Measurements from ENCODE around the gene PLCD3. TPM values are rescaled to one million over a fixed set of nuclear protein-coding genes. Genes with fewer than 3 reads are reported as not detected.

Gene PLCD3
- total and polyA plus RNA-seq, 2 of the 13 experiments (the other 11 are each of a cell fraction or from before 2014, with no cell fraction given): 11.3 to 39.1 TPM

- POLR2A ChIA-PET: interaction anchor here (3.3 to 7.1 kb wide), 2 partner anchors 12 to 24 kb away, joined by 48 to 217 read pairs; partner anchors contain the start of genes HEXIM1 and HEXIM2
- H2AFZ ChIP-seq (ENCODE audit: low read length): no peak overlapping the region
- peaks cover 2 to 5% of the 10 kb centered on the region in 2 experiments; a peak in 4 of 5 replicates for H3K36me3 ChIP-seq (replicated peaks in 1 of 2; ENCODE audit: control insufficient read depth in 1 of 2, insufficient read depth in 2 of 2, low read length in 2 of 2)
- CTCF ChIA-PET (ENCODE audit: low intra/inter-chr PET ratio, low total read pairs): no interaction called here
- TF ChIP-seq JUN (CRISPR knock-in tag; IDR thresholded peaks at IDR 0.05) (0 out of 2 replicates have a peak, but pooled peaks have one; percentile 35), ZFY (CRISPR knock-in tag; IDR thresholded peaks at IDR 0.05) (0 out of 2 replicates have a peak, but pooled peaks have one; percentile 12), HNRNPL (IDR thresholded peaks at IDR 0.05; ENCODE audit: low read depth, low read length) (0 out of 2 replicates have a peak, but pooled peaks have one; percentile 22), ZNF704 (CRISPR knock-in tag; IDR thresholded peaks at IDR 0.05; ENCODE audit: borderline replicate concordance) (no peak), AGO2 (optimal IDR thresholded peaks at IDR 0.05; ENCODE audit: low read depth, low read length) (peak; percentile 24), HIC2 (CRISPR knock-in tag; IDR thresholded peaks at IDR 0.05; ENCODE audit: low read depth) (0 out of 2 replicates have a peak, but pooled peaks have one; percentile 20), ZNF431 (CRISPR knock-in tag; IDR thresholded peaks at IDR 0.05; ENCODE audit: borderline replicate concordance, low read depth) (no peak)
- no peak overlapping the region for H3K27ac ChIP-seq (ENCODE audit: extremely low read length, insufficient read depth, low read length)
- peaks cover 16% of the 10 kb centered on the region for H3K79me2 ChIP-seq (ENCODE audit: insufficient read depth, low read length)
- no peak overlapping the region for H3K4me3 ChIP-seq (replicated peaks in 1 of 3; ENCODE audit: insufficient read depth in 1 of 3, low read depth in 2 of 3, low read length in 3 of 3)
- WGBS (ENCODE audit: low lambda C conversion rate): 94% methylated on average over 10 of the region's 11 CpGs
- H3K9ac ChIP-seq (ENCODE audit: insufficient read depth, low read depth, low read length): no peak overlapping the region
- peaks cover 28% of the 10 kb centered on the region for H3K4me1 ChIP-seq (ENCODE audit: insufficient read depth, low read length)
- FAIRE-seq (no peak), ATAC-seq (no peak), DNase-seq (ENCODE audit: low spot score) (no peak)
- no peaks in the 10 kb centered on the region for H3K9me3 ChIP-seq (ENCODE audit: low read length)
- H3K27me3 ChIP-seq (ENCODE audit: control insufficient read depth in 1 of 2, insufficient read depth in 2 of 2, low read length in 2 of 2): no peaks in the 10 kb centered on the region
- no peak overlapping the region for H3K4me2 ChIP-seq (ENCODE audit: low read depth, low read length)
- intact Hi-C loops (cut with micrococcal nuclease; ENCODE audit: unreplicated experiment): loop anchor here (5.0 kb wide), 1 partner anchor 95 kb away; no protein-coding TSS in a partner anchor
- BruUV-seq (replicated peaks): no TSS peak
- no peaks in the 10 kb centered on the region for H4K20me1 ChIP-seq (ENCODE audit: insufficient read depth, low read length)
- in situ Hi-C loops (cut with HindIII; ENCODE audit: extremely low pct_ligation_motif_present, low pct_unique_long_range_greater_than_20kb): loop anchor here (10.0 kb wide), 1 partner anchor 237 kb away; no protein-coding TSS in a partner anchor
Measured at GRCh38 chr17:45137561-45138305, 5.4 kb upstream of the PLCD3 start.
